Spleen (tissue), 11 donors: ENCODE data around the gene AADACL3. TPM values are rescaled to one million over a fixed set of nuclear protein-coding genes. Genes with fewer than 3 reads are reported as not detected.

Source experiments
- DNase-seq: peaks from one replicate; pipeline ENCODE4 v3.0.0-alpha.2; 2020
- H3K27ac ChIP-seq, 8 donors: fragments of 200-600 bp; sonication (generic) in 7 of 8; 1 replicate in 4 of 8; 2 replicates in 4 of 8; pipeline versions ENCODE4 v1.5.0 to v1.8.0; 2016 to 2021; ENCODE audit warnings: inconsistent platforms in 4 of 8, mild to moderate bottlenecking in 4 of 8, moderate library complexity in 1 of 8
- H3K27me3 ChIP-seq, 7 donors: fragments of 200-600 bp; sonication (generic) in 6 of 7; replicated peaks in 1 of 7; 1 replicate in 4 of 7; 2 replicates in 3 of 7; pipeline versions ENCODE4 v1.5.0 to v1.8.0; 2016 to 2021; ENCODE audit warnings: inconsistent platforms in 3 of 7, mild to moderate bottlenecking in 1 of 7
- H3K36me3 ChIP-seq, 6 donors: fragments of 200-600 bp; sonication (generic) in 5 of 6; 1 replicate in 4 of 6; 2 replicates in 2 of 6; pipeline versions ENCODE4 v1.5.0 to v1.8.0; 2016 to 2021; ENCODE audit warnings: inconsistent platforms in 2 of 6
- H3K4me1 ChIP-seq, 6 donors: fragments of 200-600 bp; sonication (generic) in 5 of 6; 1 replicate in 3 of 6; 2 replicates in 3 of 6; pipeline versions ENCODE4 v1.5.0 to v1.8.0; 2016 to 2021; ENCODE audit warnings: inconsistent platforms in 3 of 6
- H3K4me3 ChIP-seq, 8 donors: fragments of 200-600 bp; sonication (generic) in 7 of 8; 1 replicate in 4 of 8; 2 replicates in 4 of 8; pipeline versions ENCODE4 v1.5.0 to v1.8.0; 2016 to 2021; ENCODE audit warnings: inconsistent platforms in 4 of 8, mild to moderate bottlenecking in 4 of 8, moderate library complexity in 2 of 8
- H3K9me3 ChIP-seq, 8 donors: fragments of 200-600 bp; sonication (generic) in 7 of 8; 1 replicate in 4 of 8; 2 replicates in 4 of 8; pipeline versions ENCODE4 v1.5.0 to v1.8.0; 2016 to 2021; ENCODE audit warnings: inconsistent platforms in 4 of 8
- POLR2A ChIP-seq, 3 donors: fragments of 450-650 bp; IDR thresholded peaks; one replicate each; pipeline ENCODE4 v1.5.1; 2017; ENCODE audit warnings: antibody characterized with exemption in 3 of 3, mild to moderate bottlenecking in 1 of 3
- POLR2AphosphoS5 ChIP-seq, 3 donors: sonication (generic); formaldehyde crosslinking; IDR thresholded peaks; one replicate each; pipeline ENCODE4 v1.5.1; 2017; ENCODE audit warnings: antibody characterized with exemption in 3 of 3
- WGBS, 5 donors: extraction: QIAGEN DNeasy Blood & Tissue Kit in 3 of 5; methylation state at CpG; one replicate each; pipeline versions ENCODE4 v1.1.5 to v1.1.7; 2013 to 2018; 5-methylcytosine and 5-hydroxymethylcytosine counted together
- intact Hi-C: fragments of 100-400 bp; cut with DNase I; formaldehyde crosslinking; loops from one replicate; pipeline ENCODE4 v1.15.0; 2023; ENCODE audit warnings: low total_unique reads
- polyA plus RNA-seq, 3 donors: library from polyadenylated mRNA; stranded (reverse); fragments of 200-250 nt; gene quantifications; one replicate each; pipeline ENCODE4 v1.2.1, GENCODE V29; 2013
- total RNA-seq, 7 donors: library from RNA; depleted of rRNA in 3 of 7; stranded (reverse); fragments of >200 nt in 3 of 7; fragmentation: NEBNext Ultra II Directional in 4 of 7; extraction: Animal tissue kit (Norgen Biotek cat#: 25700) in 4 of 7; gene quantifications; one replicate each; pipeline versions ENCODE4 v1.1.0 to v1.2.1, GENCODE V29; 2016 to 2021
- TF ChIP-seq, protein P1 (sequence below), 11 experiments: fragments of 200-600 bp in 7 of 11; fragments of 450-650 bp in 4 of 11; sonication (generic) in 4 of 11; IDR thresholded peaks in 8 of 11; conservative IDR thresholded peaks in 3 of 11; 1 replicate in 7 of 11; 2 replicates in 4 of 11; pipeline versions ENCODE4 v1.4.0 to v1.8.0; 2016 to 2021; ENCODE audit warnings: antibody characterized with exemption in 11 of 11, inconsistent platforms in 4 of 11, mild to moderate bottlenecking in 1 of 11
- donor health status: healthy with polysubstance abuse.
- donor health status: DM: no; HTN: no; CAD: no; lungs with moderate emphysema.
- donor health status: DM: no; HTN: no; CAD: no.
- donor health status: Bipolar disorder and iron deficiency.
- donor health status: healthy.
- donor health status: DM: no; HTN: no; CAD: no.
- donor health status: DM: yes; HTN: yes; CAD: no.

The AADACL3 gene
- total and polyA plus RNA-seq, 10 donors = not detected

DNA sequence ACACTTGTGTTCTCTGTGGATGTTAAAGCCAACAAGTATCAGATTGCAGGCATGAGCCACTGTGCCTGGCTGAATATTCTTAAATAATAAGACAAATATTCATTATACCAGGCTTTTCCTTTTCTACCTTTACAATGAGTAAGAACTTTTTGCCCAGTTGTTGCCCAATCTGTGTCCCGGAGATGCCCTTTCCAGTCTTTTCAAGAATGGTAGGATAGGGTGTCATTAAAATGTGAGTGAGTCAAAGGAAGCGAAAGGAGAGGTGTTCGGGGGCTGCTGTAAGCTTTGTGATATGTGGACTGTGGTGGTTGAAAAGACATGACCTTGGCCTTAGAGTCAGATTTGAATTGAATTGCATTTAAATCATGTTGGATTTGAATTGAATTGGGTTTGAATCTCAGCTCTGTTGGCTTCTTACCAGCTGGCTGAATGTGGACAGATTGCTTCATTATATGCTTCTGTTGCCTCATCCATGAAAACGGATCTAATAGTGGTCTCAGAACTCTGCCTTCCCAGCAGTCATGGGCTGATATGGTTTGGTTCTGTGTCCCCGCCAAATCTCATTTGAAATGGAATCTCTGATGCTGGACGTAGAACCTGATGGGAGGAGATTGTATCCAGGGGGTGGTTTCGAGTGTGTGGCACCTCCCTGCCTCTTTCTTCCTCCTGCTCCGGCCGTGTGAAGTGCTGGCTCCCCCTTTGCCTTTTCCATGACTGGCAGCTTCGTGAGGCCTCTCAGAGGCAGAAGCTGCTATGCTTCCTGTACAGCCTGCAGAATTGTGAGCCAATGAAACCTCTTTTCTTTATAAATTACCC is 22.7 kb upstream of the AADACL3 start:
- no peak overlapping the region for H3K27ac ChIP-seq
- no peaks in the 10 kb centered on the region for H3K4me1 ChIP-seq
- no peak overlapping the region for H3K4me3 ChIP-seq
- 60 to 76% (median 64%) methylated on average over 10 of the region's 10 CpGs for WGBS, 5 donors
- no peaks in the 10 kb centered on the region for H3K9me3 ChIP-seq
- DNase-seq = no peak
- H3K27me3 ChIP-seq = peaks cover 0 to 5% (median 0%) of the 10 kb centered on the region in 7 donors
- intact Hi-C loops = no loop called here
- H3K36me3 ChIP-seq = no peaks in the 10 kb centered on the region
- no peak for TF ChIP-seq POLR2AphosphoS5 (IDR thresholded peaks at IDR 0.05)
- no peak for TF ChIP-seq POLR2A (IDR thresholded peaks at IDR 0.05)
- TF ChIP-seq, protein P1, sequence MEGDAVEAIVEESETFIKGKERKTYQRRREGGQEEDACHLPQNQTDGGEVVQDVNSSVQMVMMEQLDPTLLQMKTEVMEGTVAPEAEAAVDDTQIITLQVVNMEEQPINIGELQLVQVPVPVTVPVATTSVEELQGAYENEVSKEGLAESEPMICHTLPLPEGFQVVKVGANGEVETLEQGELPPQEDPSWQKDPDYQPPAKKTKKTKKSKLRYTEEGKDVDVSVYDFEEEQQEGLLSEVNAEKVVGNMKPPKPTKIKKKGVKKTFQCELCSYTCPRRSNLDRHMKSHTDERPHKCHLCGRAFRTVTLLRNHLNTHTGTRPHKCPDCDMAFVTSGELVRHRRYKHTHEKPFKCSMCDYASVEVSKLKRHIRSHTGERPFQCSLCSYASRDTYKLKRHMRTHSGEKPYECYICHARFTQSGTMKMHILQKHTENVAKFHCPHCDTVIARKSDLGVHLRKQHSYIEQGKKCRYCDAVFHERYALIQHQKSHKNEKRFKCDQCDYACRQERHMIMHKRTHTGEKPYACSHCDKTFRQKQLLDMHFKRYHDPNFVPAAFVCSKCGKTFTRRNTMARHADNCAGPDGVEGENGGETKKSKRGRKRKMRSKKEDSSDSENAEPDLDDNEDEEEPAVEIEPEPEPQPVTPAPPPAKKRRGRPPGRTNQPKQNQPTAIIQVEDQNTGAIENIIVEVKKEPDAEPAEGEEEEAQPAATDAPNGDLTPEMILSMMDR (IDR thresholded peaks at IDR 0.05 in 8 of 11, conservative IDR thresholded peaks at IDR 0.05 in 3 of 11) = no peak

GRCh38 chr1:12696658-12697057 is 19.3 kb upstream of the AADACL3 start:
- Histone ChIP-seq H3K9me3 (peaks cover 0 to 3% (median 0%) of the 10 kb centered on the region in 8 donors), H3K36me3 (no peaks in the 10 kb centered on the region), H3K4me3 (no peak overlapping the region), H3K27me3 (peaks cover 0 to 12% (median 0%) of the 10 kb centered on the region in 7 donors), H3K4me1 (no peaks in the 10 kb centered on the region), H3K27ac (no peak overlapping the region)
- no peak for DNase-seq
- TF ChIP-seq POLR2AphosphoS5 (IDR thresholded peaks at IDR 0.05) (no peak), POLR2A (IDR thresholded peaks at IDR 0.05) (no peak)
- TF ChIP-seq, protein P1 (IDR thresholded peaks at IDR 0.05 in 8 of 11, conservative IDR thresholded peaks at IDR 0.05 in 3 of 11) = no peak
- 79 to 90% (median 81%) methylated on average over 3 of the region's 3 CpGs for WGBS, 5 donors
- intact Hi-C loops = no loop called here

GRCh38 chr1:12697397-12697796 is 18.5 kb upstream of the AADACL3 start:
- WGBS, 5 donors = 77 to 90% (median 89%) methylated on average over 3 of the region's 3 CpGs
- Histone ChIP-seq H3K4me1 (no peaks in the 10 kb centered on the region), H3K36me3 (no peaks in the 10 kb centered on the region), H3K9me3 (peaks cover 0 to 5% (median 0%) of the 10 kb centered on the region in 8 donors), H3K27me3 (peaks cover 0 to 16% (median 0%) of the 10 kb centered on the region in 7 donors), H3K27ac (no peak overlapping the region), H3K4me3 (no peak overlapping the region)
- DNase-seq = no peak
- TF ChIP-seq POLR2AphosphoS5 (IDR thresholded peaks at IDR 0.05) (no peak), POLR2A (IDR thresholded peaks at IDR 0.05) (no peak)
- TF ChIP-seq, protein P1 (IDR thresholded peaks at IDR 0.05 in 8 of 11, conservative IDR thresholded peaks at IDR 0.05 in 3 of 11) = no peak
- intact Hi-C loops = no loop called here

DNA sequence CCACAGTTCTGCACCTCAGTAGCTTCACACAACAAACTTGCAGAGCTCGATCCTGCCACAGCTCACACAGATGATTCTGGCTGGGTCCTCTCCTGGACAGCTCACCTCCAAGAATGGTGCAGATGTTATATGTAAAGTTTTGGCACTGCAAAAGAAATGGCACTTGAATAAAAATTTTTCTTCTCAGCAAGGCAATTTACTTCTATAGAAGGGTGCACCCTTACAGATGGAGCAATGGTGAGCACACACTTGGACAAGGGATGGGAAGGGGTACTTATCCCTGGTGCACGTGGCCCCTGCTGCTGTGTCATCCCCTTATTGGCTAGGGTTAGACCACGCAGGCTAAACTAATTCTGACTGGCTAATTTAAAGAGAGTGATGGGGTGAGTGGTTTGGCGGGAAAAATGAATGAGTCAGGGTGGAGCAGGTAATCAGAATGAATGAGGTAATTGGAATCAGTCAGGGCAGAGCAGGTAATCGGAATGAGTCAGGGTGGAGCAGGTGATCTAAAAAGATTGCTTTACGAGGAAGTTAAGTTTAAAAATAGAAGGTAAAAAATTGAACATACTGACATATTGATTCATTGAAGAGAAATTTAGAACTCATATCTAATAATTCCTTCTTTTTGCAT is 12.0 kb upstream of the AADACL3 start:
- intact Hi-C loops = no loop called here
- Histone ChIP-seq H3K4me3 (no peak overlapping the region), H3K27me3 (peaks cover 0 to 21% (median 0%) of the 10 kb centered on the region in 7 donors), H3K4me1 (no peaks in the 10 kb centered on the region), H3K9me3 (peaks cover 0 to 34% (median 25%) of the 10 kb centered on the region in 8 donors), H3K27ac (no peak overlapping the region), H3K36me3 (no peaks in the 10 kb centered on the region)
- DNase-seq = no peak
- WGBS, 5 donors = 68 to 90% (median 80%) methylated on average over 6 of the region's 6 CpGs
- no peak for TF ChIP-seq POLR2AphosphoS5 (IDR thresholded peaks at IDR 0.05)
- TF ChIP-seq, protein P1 (IDR thresholded peaks at IDR 0.05 in 8 of 11, conservative IDR thresholded peaks at IDR 0.05 in 3 of 11) = no peak
- no peak for TF ChIP-seq POLR2A (IDR thresholded peaks at IDR 0.05)
